ENCODE measurements around the gene OPRPN. TPM values are rescaled to one million over a fixed set of nuclear protein-coding genes. Genes with fewer than 3 reads are reported as not detected.

Gene OPRPN
- not detected in 2 replicates for total RNA-seq

DNA sequence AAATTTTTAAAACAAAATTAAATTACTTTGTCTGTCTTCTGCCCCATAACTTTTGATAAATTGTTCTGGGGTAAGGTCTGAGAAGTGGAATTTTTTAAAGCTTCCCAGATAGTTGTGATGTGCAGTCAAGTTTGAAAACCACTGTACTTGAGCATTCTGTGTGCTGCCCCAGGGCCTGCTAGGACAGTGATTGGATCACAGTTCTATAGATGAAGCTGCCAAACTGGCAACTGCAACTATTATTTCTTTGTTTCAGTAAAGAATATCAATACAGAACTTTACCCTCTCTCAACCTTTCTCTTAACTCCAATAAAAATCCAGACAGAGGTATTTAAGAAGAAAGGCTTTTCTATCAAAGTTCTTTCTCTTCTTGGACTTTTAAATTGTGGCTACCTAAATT is at the start of gene OPRPN:
TSS of gene OPRPN (plus strand) at position 361 of the 400 bp plus-strand sequence. CDS start 1,346 bp downstream, outside the sequence.
- DNase-seq (ENCODE audit: low read depth, low spot score) = no peak

GRCh38 chr4:70356185-70356584 is 41.6 kb upstream of the OPRPN start:
- DNase-seq (ENCODE audit: low read depth, low spot score) = no peak

DNA sequence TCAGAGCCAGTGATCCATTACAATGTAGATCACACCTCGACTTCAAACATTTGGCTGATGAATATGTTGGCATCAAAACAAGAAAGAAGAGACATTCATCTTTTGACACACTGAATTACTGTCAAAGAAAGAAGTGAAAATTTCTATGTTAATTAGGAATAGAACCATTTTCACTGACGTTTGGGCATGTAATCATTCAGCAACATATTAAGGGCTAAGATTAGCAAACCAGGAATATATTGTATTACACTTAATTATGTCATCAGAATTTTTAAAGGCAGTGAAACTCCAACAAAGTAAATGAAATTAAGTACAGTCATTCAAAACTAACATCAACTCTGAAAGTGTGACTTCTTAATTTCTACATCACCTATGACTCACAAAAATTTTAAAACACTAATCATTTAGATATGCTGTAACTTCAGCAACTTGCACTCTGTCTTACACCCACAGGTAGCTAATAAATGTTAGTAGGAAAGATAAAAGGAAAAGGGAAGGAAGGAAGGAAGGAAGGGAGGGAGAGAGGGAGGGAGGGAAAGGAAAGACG is 38.6 kb upstream of the OPRPN start:
- no peak for DNase-seq (ENCODE audit: low read depth, low spot score)

DNA sequence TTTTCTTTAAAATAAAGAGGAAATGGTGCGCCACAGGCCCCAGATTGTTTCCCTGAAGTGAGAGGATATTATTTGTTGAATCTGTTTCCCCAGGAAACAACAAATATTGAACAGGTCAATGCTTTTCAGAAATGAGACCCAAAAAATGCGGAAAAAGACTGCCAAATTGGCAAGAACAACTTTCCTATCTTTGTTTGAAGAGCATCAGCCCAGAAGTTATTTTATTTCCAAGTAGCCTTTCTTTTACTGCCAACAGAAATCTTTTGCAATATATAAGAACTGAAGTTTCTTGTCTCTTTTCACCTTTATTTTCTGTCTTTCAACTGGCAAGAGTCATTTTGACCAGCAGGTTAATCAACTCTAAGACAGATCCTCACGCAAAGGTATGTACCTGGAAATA is 37.3 kb upstream of the OPRPN start, which contains the start of gene SMR3A:
TSS of gene SMR3A (plus strand) at position 301 of the 400 bp plus-strand sequence. CDS start 1,356 bp downstream, outside the sequence.
- no peak for DNase-seq (ENCODE audit: low read depth, low spot score)

GRCh38 chr4:70364002-70364401 is 33.7 kb upstream of the OPRPN start:
- no peak for DNase-seq (ENCODE audit: low read depth, low spot score)

DNA sequence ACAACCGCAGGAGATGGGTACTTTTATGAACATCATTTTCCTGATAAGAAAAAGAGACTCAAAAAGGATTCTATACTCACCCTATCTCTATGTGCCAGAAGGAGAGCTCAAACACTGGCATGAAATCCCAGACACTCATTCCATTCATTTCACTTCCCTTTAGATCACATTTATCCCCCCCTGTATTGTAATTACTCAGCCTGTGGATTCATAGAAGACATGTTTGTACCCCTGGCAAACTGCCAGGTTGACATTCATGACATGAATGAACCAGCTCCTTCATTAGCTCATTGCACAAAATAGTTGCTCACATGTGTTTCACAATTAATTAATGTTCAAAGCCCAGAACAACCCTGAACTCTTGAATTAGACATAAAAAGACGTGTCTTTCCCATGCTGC is 32.3 kb upstream of the OPRPN start:
- DNase-seq (ENCODE audit: low read depth, low spot score) = no peak

DNA sequence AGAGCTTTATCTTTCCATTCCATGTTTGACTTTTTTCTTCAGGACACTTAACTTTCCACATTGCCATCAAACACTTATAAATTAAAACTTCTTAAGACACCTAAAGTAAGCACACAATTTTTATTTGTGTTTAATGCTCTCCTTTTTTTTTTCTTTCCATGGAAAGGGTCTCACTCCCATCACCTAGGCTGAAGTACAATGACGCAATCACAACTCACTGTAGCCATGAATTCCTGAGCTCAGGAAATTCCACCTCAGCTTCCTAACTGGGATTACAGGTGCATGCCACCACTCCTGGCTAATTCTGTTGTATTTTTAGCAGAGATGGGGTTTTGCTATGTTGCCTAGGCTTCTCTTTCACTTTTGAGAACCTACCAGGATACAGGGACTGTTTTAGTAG is 29.9 kb upstream of the OPRPN start:
- no peak for DNase-seq (ENCODE audit: low read depth, low spot score)

DNA sequence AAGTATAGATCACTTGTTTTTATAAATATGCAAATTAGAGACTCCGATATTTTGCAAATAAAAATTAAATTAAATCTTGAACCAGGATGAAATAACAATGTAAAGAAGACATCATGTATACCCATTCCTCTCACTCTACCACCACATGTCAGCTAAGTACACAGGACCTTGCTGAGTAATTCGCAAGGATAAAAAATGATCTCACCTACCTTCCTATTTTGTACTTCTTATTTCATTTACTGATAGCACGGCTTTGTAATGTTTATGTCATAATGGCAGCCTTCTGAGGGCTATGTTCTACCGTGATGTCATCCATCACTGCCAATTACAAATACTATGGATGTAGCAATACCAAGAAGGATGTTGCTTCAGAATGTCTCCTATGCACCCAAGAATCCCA is 25.8 kb upstream of the OPRPN start:
- no peak for DNase-seq (ENCODE audit: low read depth, low spot score)

DNA sequence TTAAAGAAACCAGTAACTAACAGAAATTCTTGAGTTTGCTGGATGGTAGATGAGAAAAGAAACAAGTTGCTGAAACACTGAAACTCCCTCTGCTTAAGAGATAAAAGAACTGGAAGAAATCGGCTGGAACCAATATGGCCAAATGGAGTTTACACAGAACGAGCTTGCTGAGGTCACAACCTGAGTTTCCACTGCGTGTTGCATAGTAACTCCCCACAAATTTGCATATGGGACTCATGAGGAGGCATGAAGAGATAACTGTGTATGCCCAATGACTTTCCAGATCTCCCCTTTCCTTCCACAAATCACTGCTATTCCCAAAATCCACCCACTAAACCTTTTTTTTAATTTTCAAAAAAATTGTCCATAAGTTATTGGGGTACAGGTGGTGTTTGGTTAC is 25.0 kb upstream of the OPRPN start:
- DNase-seq (ENCODE audit: low read depth, low spot score) = no peak

DNA sequence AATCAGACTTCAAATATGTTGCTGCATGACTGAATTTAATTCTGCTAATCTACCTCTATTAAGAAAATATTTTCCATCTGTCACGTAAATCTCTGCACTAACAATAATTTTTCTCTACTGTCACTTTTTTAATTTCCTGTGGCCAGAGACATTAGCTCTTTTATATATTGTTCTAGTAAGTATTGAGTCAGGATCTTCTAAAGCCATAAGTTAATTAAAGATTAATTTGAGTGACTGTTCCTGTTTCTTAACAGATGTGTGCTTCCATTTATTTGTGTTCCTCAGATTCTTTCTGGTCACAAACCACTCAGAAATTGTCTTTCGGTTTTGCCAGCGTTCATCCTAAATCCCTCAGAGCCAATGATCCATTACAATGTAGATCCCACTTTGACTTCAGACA is 17.2 kb upstream of the OPRPN start:
- DNase-seq (ENCODE audit: low read depth, low spot score) = no peak

- DNase-seq (ENCODE audit: low read depth, low spot score) = no peak
Observed at GRCh38 chr4:70382691-70383181, 15.0 kb upstream of the OPRPN start, which contains the start of gene SMR3B. Gene SMR3B (plus strand): TSS chr4:70383131. CDS start chr4:70384511, 1,380 bp downstream.

DNA sequence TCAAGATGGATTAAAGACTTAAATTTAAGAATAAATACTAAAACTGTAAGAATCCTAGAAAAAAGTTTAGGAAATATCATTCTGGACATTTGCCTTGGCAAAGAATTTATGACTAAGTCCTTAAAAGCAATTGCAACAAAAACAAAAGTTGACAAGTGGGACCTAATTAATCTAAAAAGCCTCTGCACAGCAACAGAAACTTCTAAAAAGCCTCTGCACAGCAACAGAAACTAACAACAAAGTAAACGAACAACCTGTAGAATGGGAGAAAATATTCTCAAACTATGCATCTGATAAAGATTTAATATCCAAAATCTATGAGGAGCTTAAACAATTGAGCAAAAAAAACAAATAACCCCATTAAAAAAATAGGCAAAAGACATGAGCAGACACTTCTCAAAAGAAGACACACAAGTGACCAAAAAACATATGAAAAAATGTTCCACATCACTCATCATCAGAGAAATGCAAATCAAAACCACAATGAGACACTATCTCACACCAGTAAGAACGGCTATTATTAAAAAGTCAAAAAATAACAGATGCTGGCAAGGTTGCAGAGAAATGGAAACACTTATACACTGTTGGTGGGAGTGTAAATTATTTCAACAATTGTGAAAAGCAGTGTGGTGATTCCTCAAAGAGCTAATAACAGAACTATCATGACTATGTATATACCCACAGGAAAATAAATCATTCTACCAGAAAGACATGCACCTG is 5.5 kb upstream of the OPRPN start:
- no peak for DNase-seq (ENCODE audit: low read depth, low spot score)

- DNase-seq (ENCODE audit: low read depth, low spot score) = no peak
Observed at GRCh38 chr4:70399319-70399718, 1.6 kb downstream of the OPRPN start.

GRCh38 chr4:70402762-70403161 is 5.0 kb downstream of the OPRPN start:
- no peak for DNase-seq (ENCODE audit: low read depth, low spot score)

GRCh38 chr4:70405765-70406164 is 8.0 kb downstream of the OPRPN start:
- DNase-seq (ENCODE audit: low read depth, low spot score) = no peak

- DNase-seq (ENCODE audit: low read depth, low spot score) = no peak
Observed at GRCh38 chr4:70425306-70425705, 27.6 kb downstream of the OPRPN start.

GRCh38 chr4:70426789-70427188 is 29.0 kb downstream of the OPRPN start:
- no peak for DNase-seq (ENCODE audit: low read depth, low spot score)

- DNase-seq (ENCODE audit: low read depth, low spot score) = no peak
Observed at GRCh38 chr4:70437197-70437596, 39.5 kb downstream of the OPRPN start.

GRCh38 chr4:70442474-70442873 is 44.7 kb downstream of the OPRPN start:
- DNase-seq (ENCODE audit: low read depth, low spot score) = no peak

GRCh38 chr4:70443329-70443728 is 45.6 kb downstream of the OPRPN start:
- no peak for DNase-seq (ENCODE audit: low read depth, low spot score)

- no peak for DNase-seq (ENCODE audit: low read depth, low spot score)
Observed at GRCh38 chr4:70449220-70449619, 51.5 kb downstream of the OPRPN start.

DNA sequence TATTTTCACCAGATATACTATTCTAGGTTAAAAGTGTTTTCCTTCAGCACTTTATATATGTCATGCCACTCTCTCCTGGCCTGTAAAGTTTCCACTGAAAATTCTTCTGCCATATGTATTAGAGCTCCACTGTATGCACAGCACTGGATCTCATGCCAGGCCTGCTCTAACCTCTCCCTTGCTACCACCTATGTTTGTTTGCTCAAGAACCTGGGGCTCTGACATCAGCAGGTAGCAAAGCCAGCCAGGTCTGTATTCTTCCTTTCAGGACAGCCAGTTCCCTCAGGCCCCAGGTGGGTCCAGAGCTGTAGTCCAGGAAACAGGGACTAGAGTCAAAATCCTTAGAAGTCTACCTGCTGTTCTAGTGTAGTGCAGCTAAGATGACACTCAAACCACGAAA is 55.2 kb downstream of the OPRPN start:
- no peak for DNase-seq (ENCODE audit: low read depth, low spot score)
